OCI-LY7 (cell line): ENCODE data around the gene ZNF423.

Source experiments
- EZH2phosphoT487 ChIP-seq: fragments of 200-600 bp; sonication (generic); IDR thresholded peaks from 2 replicates; pipeline ENCODE4 v1.6.1; 2018; ENCODE audit warnings: low read depth, borderline replicate concordance, mild to moderate bottlenecking, mixed run types, antibody characterized with exemption, low read length, moderate library complexity, mixed read lengths
- TF ChIP-seq, protein P1 (sequence below): fragments of 200-600 bp; sonication (generic); conservative IDR thresholded peaks from 2 replicates; pipeline ENCODE4 v1.5.1; 2014; ENCODE audit warnings: mild to moderate bottlenecking, antibody characterized with exemption, low read length, moderate library complexity, mixed read lengths

DNA sequence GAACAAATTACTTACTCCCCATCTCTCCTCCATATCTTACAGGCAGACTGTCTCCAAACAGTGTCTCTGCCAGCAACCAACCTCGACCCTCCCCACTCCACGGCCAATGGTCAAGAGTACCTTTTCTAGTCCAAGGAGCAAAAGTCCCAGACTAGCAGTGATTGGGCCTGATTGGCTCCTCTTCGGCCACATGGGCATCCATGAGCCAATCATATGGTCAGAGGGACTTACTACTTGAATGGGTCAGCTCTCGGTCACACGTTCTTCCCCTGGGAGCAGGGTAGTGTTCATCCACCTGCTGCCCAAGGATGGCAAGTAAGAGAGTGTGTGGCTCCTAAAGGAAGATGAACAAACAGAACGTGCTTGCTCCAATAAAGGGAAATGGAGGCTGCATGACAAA is 397.7 kb downstream of the ZNF423 start:
- TF ChIP-seq, protein P1, sequence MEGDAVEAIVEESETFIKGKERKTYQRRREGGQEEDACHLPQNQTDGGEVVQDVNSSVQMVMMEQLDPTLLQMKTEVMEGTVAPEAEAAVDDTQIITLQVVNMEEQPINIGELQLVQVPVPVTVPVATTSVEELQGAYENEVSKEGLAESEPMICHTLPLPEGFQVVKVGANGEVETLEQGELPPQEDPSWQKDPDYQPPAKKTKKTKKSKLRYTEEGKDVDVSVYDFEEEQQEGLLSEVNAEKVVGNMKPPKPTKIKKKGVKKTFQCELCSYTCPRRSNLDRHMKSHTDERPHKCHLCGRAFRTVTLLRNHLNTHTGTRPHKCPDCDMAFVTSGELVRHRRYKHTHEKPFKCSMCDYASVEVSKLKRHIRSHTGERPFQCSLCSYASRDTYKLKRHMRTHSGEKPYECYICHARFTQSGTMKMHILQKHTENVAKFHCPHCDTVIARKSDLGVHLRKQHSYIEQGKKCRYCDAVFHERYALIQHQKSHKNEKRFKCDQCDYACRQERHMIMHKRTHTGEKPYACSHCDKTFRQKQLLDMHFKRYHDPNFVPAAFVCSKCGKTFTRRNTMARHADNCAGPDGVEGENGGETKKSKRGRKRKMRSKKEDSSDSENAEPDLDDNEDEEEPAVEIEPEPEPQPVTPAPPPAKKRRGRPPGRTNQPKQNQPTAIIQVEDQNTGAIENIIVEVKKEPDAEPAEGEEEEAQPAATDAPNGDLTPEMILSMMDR = no peak
- no peak for TF ChIP-seq EZH2phosphoT487
